Bronchial epithelial cell (primary cell): ENCODE results near the gene CCSER1. TPM values are rescaled to one million over a fixed set of nuclear protein-coding genes. Genes with fewer than 3 reads are reported as not detected.

Experiments
- DNase-seq: peaks from one replicate; pipeline ENCODE4 v3.0.0-alpha.2; 2010; ENCODE audit warnings: low read depth
- FAIRE-seq: peaks from 2 replicates; lab custom pipeline; 2011; peaks lifted over from hg19 to GRCh38; lab: Jason Lieb, UNC
- H3K27me3 ChIP-seq: 2 replicates; pipeline ENCODE4 v1.5.1; 2011; ENCODE audit warnings: low read length; ENCODE audit not compliant: control insufficient read depth, insufficient read depth
- H3K36me3 ChIP-seq: 2 replicates; pipeline ENCODE4 v1.5.1; 2011; ENCODE audit warnings: low read length; ENCODE audit not compliant: control insufficient read depth, insufficient read depth
- H3K4me3 ChIP-seq: 2 replicates; pipeline ENCODE4 v1.5.1; 2011; ENCODE audit warnings: mild to moderate bottlenecking, low read depth, low read length, control low read depth
- CTCF ChIP-seq: IDR thresholded peaks from 2 replicates; pipeline ENCODE4 v1.5.1; 2011; ENCODE audit warnings: mild to moderate bottlenecking, moderate library complexity, low read length, control low read depth, inconsistent platforms; ENCODE audit not compliant: insufficient read depth, severe bottlenecking
- total RNA-seq: library from RNA; depleted of rRNA; stranded (reverse); fragments of >200 nt; gene quantifications from 2 replicates; pipeline ENCODE4 v1.2.1, GENCODE V29; 2014

The CCSER1 gene
- total RNA-seq, 1 donor from 2014 or later = 6.6 TPM

GRCh38 chr4:90105274-90105673 is 21.9 kb upstream of the CCSER1 start:
- Histone ChIP-seq H3K27me3 (no peaks in the 10 kb centered on the region), H3K36me3 (no peaks in the 10 kb centered on the region), H3K4me3 (no peak overlapping the region)
- TF ChIP-seq CTCF = no peak
- DNase-seq = no peak
- no peak for FAIRE-seq

- no peak for FAIRE-seq
- DNase-seq = peak; percentile 30
These were observed 14.5 kb upstream of the CCSER1 start for GRCh38 chr4:90112715-90113114.

GRCh38 chr4:90113881-90114457 is 13.2 kb upstream of the CCSER1 start:
- no peak overlapping the region for H3K4me3 ChIP-seq
- FAIRE-seq (no peak), DNase-seq (peak; percentile 71)
- no peaks in the 10 kb centered on the region for H3K36me3 ChIP-seq
- TF ChIP-seq CTCF = no peak
- H3K27me3 ChIP-seq = no peaks in the 10 kb centered on the region

More at GRCh38 chr4:90112715-90113114, 14.5 kb upstream of the CCSER1 start:
- no peak for TF ChIP-seq CTCF
- Histone ChIP-seq H3K36me3 (no peaks in the 10 kb centered on the region), H3K27me3 (no peaks in the 10 kb centered on the region), H3K4me3 (no peak overlapping the region)

- no peak overlapping the region for H3K4me3 ChIP-seq
- FAIRE-seq (no peak), DNase-seq (no peak)
- no peaks in the 10 kb centered on the region for H3K36me3 ChIP-seq
- TF ChIP-seq CTCF = no peak
- no peaks in the 10 kb centered on the region for H3K27me3 ChIP-seq
These were observed 8.5 kb upstream of the CCSER1 start for GRCh38 chr4:90118527-90119195.

- peak; percentile 17 for TF ChIP-seq CTCF
These were observed 7.2 kb upstream of the CCSER1 start for GRCh38 chr4:90120037-90120436.

GRCh38 chr4:90120815-90121214 is 6.4 kb upstream of the CCSER1 start:
- FAIRE-seq = no peak
- Histone ChIP-seq H3K36me3 (no peaks in the 10 kb centered on the region), H3K4me3 (no peak overlapping the region), H3K27me3 (no peaks in the 10 kb centered on the region)
- no peak for TF ChIP-seq CTCF
- DNase-seq = no peak

More at GRCh38 chr4:90120037-90120436, 7.2 kb upstream of the CCSER1 start:
- no peak for FAIRE-seq
- Histone ChIP-seq H3K27me3 (no peaks in the 10 kb centered on the region), H3K4me3 (no peak overlapping the region), H3K36me3 (no peaks in the 10 kb centered on the region)
- DNase-seq = no peak
